ENCODE data around the gene CA6. TPM values are rescaled to one million over a fixed set of nuclear protein-coding genes. Genes with fewer than 3 reads are reported as not detected.
A peak's percentile ranks its signal among the peaks of the same experiment; 100 is the strongest.

CA6 gene
- total RNA-seq, 1 experiment from 2014 or later, result not detected

DNA sequence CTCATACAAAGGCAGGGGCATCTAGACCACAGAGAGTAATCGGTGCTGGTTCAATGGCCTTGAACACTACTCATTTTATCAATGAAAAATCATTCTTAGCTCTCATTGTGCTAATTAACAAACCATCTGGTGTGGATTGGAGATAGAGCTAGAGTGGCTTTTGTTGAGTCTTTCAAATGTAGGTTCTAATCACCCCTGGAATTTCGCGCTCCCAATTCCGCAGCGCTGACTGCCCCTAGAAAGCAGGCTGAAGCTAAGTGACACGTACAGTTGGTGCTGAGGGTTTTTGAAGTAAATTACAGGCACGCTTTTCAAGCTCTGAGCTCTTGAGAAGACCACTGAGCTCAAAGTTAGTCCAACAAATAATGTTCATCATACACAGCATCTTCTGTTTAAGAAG is 31.2 kb upstream of the CA6 start:
- Mint-ChIP-seq H3K27ac (peak overlapping the region in 1 of 3 experiments; percentile 63; a peak in 1 of 7 replicates), H3K36me3 (ENCODE audit: insufficient read depth in 1 of 3, low read depth in 3 of 3) (peaks cover 6 to 15% (median 12%) of the 10 kb centered on the region in 3 experiments; a peak in 6 of 7 replicates), H3K9me3 (peaks cover 6 to 11% of the 10 kb centered on the region in 2 experiments), H3K4me3 (no peak overlapping the region), H3K4me1 (peaks cover 33 to 42% of the 10 kb centered on the region in 2 experiments), H3K27me3 (ENCODE audit: low read depth) (peaks cover 8% of the 10 kb centered on the region; the same call in 1 of the 2 replicates)
- no peaks in the 10 kb centered on the region for H3K79me2 ChIP-seq (ENCODE audit: insufficient read depth, low read length)
- no peak overlapping the region for H3K56ac ChIP-seq (ENCODE audit: insufficient read length, low read depth, low read length)
- H3K27me3 ChIP-seq (ENCODE audit: insufficient read depth, low read length), result no peaks in the 10 kb centered on the region
- no peak overlapping the region for H4K91ac ChIP-seq (ENCODE audit: insufficient read length, low read depth, low read length)
- TF ChIP-seq, protein P1, sequence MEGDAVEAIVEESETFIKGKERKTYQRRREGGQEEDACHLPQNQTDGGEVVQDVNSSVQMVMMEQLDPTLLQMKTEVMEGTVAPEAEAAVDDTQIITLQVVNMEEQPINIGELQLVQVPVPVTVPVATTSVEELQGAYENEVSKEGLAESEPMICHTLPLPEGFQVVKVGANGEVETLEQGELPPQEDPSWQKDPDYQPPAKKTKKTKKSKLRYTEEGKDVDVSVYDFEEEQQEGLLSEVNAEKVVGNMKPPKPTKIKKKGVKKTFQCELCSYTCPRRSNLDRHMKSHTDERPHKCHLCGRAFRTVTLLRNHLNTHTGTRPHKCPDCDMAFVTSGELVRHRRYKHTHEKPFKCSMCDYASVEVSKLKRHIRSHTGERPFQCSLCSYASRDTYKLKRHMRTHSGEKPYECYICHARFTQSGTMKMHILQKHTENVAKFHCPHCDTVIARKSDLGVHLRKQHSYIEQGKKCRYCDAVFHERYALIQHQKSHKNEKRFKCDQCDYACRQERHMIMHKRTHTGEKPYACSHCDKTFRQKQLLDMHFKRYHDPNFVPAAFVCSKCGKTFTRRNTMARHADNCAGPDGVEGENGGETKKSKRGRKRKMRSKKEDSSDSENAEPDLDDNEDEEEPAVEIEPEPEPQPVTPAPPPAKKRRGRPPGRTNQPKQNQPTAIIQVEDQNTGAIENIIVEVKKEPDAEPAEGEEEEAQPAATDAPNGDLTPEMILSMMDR (conservative IDR thresholded peaks at IDR 0.05), result no peak
- no peak overlapping the region for H2BK15ac ChIP-seq (ENCODE audit: low read depth, low read length)
- no peak overlapping the region for H2BK5ac ChIP-seq (ENCODE audit: insufficient read length, low read length)
- no peaks in the 10 kb centered on the region for H3K79me1 ChIP-seq (ENCODE audit: insufficient read depth, low read depth, low read length, poor library complexity, severe bottlenecking)
- H3K23ac ChIP-seq (ENCODE audit: insufficient read length, low read depth, low read length), result no peak overlapping the region
- no peak overlapping the region for H3K4me2 ChIP-seq (ENCODE audit: insufficient read depth, insufficient read length, low read length)
- H3K4ac ChIP-seq (ENCODE audit: low read depth, low read length), result no peak overlapping the region
- no peak overlapping the region for H3T11ph ChIP-seq (ENCODE audit: low read length)
- no peak overlapping the region for H2AK5ac ChIP-seq (ENCODE audit: insufficient read length, low read length)
- no peak overlapping the region for H2BK12ac ChIP-seq (ENCODE audit: insufficient read length, low read depth, low read length)
- no peak overlapping the region for H3K18ac ChIP-seq (ENCODE audit: insufficient read length, low read depth, low read length)
- DNase-seq, result no peak
- H4K5ac ChIP-seq (ENCODE audit: insufficient read length, low read depth, low read length), result no peak overlapping the region
- H2BK120ac ChIP-seq (ENCODE audit: low read depth, low read length, poor library complexity, severe bottlenecking), result no peak overlapping the region
- no peak overlapping the region for H3K9ac ChIP-seq (ENCODE audit: extremely low read depth, insufficient read length, low read length)
- no peaks in the 10 kb centered on the region for H4K20me1 ChIP-seq (ENCODE audit: control insufficient read depth, insufficient read depth, insufficient read length)
- no peaks in the 10 kb centered on the region for H3K4me1 ChIP-seq (ENCODE audit: insufficient read depth, low read length)
- H2AFZ ChIP-seq (ENCODE audit: low read length), result no peak overlapping the region
- H3K23me2 ChIP-seq (ENCODE audit: insufficient read length, low read depth, low read length, poor library complexity, severe bottlenecking), result no peaks in the 10 kb centered on the region
- no CpG with 5 or more reads among the region's 7 CpGs for WGBS (ENCODE audit: extremely low coverage, insufficient read length, low lambda C conversion rate)
- no peak overlapping the region for H3K27ac ChIP-seq (ENCODE audit: insufficient read length, low read depth, low read length)
- no peak overlapping the region for H4K8ac ChIP-seq (replicated peaks; ENCODE audit: insufficient read length, low read depth, low read length)
- no peak overlapping the region for H3K14ac ChIP-seq (ENCODE audit: insufficient read depth, low read length)
- H2BK20ac ChIP-seq (ENCODE audit: low read depth, low read length, poor library complexity, severe bottlenecking), result no peak overlapping the region
- no peaks in the 10 kb centered on the region for H3K9me3 ChIP-seq (ENCODE audit: control insufficient read depth, low read depth, low read length)

Measured in H9 (cell line).